Astrocyte of the cerebellum (primary cell): ENCODE measurements around the gene PTPN14.

Experiments used
- DNase-seq: peaks from one replicate; pipeline ENCODE4 v3.0.0-alpha.2; 2011; ENCODE audit warnings: low read depth
- H3K4me3 ChIP-seq: 2 replicates; pipeline ENCODE4 v1.5.1; 2011; ENCODE audit warnings: mild to moderate bottlenecking, low read depth, low read length, moderate library complexity
- CTCF ChIP-seq: IDR thresholded peaks from 2 replicates; pipeline ENCODE4 v1.5.1; 2012; ENCODE audit warnings: low read length, low read depth, moderate library complexity, mild to moderate bottlenecking; ENCODE audit errors: missing control alignments
- in situ Hi-C: cut with HindIII; loops from 2 replicates; pipeline ENCODE4 v1.10.0; 2017; ENCODE audit warnings: low sequenced_read_pairs

The PTPN14 gene

GRCh38 chr1:214451596-214451995 is 99.8 kb downstream of the PTPN14 start:
- in situ Hi-C loops: no loop called here
- TF ChIP-seq CTCF: no peak
- DNase-seq: no peak

GRCh38 chr1:214449371-214449770 is 102.0 kb downstream of the PTPN14 start:
- no peak for DNase-seq
- in situ Hi-C loops: no loop called here
- TF ChIP-seq CTCF: no peak
- H3K4me3 ChIP-seq: no peak overlapping the region

More at GRCh38 chr1:214451596-214451995, 99.8 kb downstream of the PTPN14 start:
- H3K4me3 ChIP-seq: no peak overlapping the region

GRCh38 chr1:214448536-214448935 is 102.9 kb downstream of the PTPN14 start:
- in situ Hi-C loops: no loop called here
- DNase-seq: no peak
- no peak for TF ChIP-seq CTCF

GRCh38 chr1:214447557-214447871 is 103.9 kb downstream of the PTPN14 start:
- TF ChIP-seq CTCF: no peak
- DNase-seq: no peak
- in situ Hi-C loops: no loop called here
- H3K4me3 ChIP-seq: peak overlapping the region; percentile 7

More at GRCh38 chr1:214448536-214448935, 102.9 kb downstream of the PTPN14 start:
- no peak overlapping the region for H3K4me3 ChIP-seq

- TF ChIP-seq CTCF: no peak
- peak; percentile 98 for DNase-seq
- peak overlapping the region; percentile 7 for H3K4me3 ChIP-seq
- in situ Hi-C loops: no loop called here
Measured at GRCh38 chr1:214446772-214447556, 104.4 kb downstream of the PTPN14 start.

GRCh38 chr1:214445831-214446614 is 105.4 kb downstream of the PTPN14 start:
- peak; percentile 94 for DNase-seq
- in situ Hi-C loops: no loop called here
- TF ChIP-seq CTCF: no peak
- no peak overlapping the region for H3K4me3 ChIP-seq
